HEK293 (cell line): Measurements from ENCODE around the gene CKLF.

Experiments used
- HOXC10 ChIP-seq: sonication (generic); formaldehyde crosslinking; IDR thresholded peaks from 2 replicates; pipeline ENCODE4 v1.8.1; 2023; ENCODE audit warnings: mild to moderate bottlenecking, missing genetic modification reagents
- KLF8 ChIP-seq: fragments of 450-650 bp; formaldehyde crosslinking; IDR thresholded peaks from 2 replicates; pipeline ENCODE4 v1.5.1; 2016; ENCODE audit warnings: missing biosample characterization, missing genetic modification characterization
- PRDM6 ChIP-seq: fragments of 450-650 bp; formaldehyde crosslinking; IDR thresholded peaks from 2 replicates; pipeline ENCODE4 v1.5.1; 2017; ENCODE audit warnings: missing biosample characterization, missing genetic modification characterization
- SP7 ChIP-seq: fragments of 450-650 bp; formaldehyde crosslinking; IDR thresholded peaks from 2 replicates; pipeline ENCODE4 v1.5.1; 2016; ENCODE audit warnings: missing biosample characterization, missing genetic modification characterization
- TSHZ1 ChIP-seq: fragments of 450-650 bp; formaldehyde crosslinking; IDR thresholded peaks from 2 replicates; pipeline ENCODE4 v1.5.1; 2016; ENCODE audit warnings: missing biosample characterization, missing genetic modification characterization, borderline replicate concordance
- WT1 ChIP-seq: fragments of 450-650 bp; formaldehyde crosslinking; IDR thresholded peaks from 2 replicates; pipeline ENCODE4 v1.5.1; 2016; ENCODE audit warnings: missing biosample characterization, missing genetic modification characterization
- ZBTB48 ChIP-seq: fragments of 450-650 bp; formaldehyde crosslinking; IDR thresholded peaks from 2 replicates; pipeline ENCODE4 v1.5.1; 2016; ENCODE audit warnings: missing biosample characterization, missing genetic modification characterization
- ZBTB8A ChIP-seq: fragments of 450-650 bp; formaldehyde crosslinking; IDR thresholded peaks from 2 replicates; pipeline ENCODE4 v1.5.1; 2016; ENCODE audit warnings: missing biosample characterization, missing genetic modification characterization
- ZFP3 ChIP-seq: fragments of 450-650 bp; formaldehyde crosslinking; IDR thresholded peaks from 2 replicates; pipeline ENCODE4 v1.5.1; 2016; ENCODE audit warnings: low read depth, missing biosample characterization, missing genetic modification characterization
- ZNF121 ChIP-seq: fragments of 450-650 bp; formaldehyde crosslinking; IDR thresholded peaks from 2 replicates; pipeline ENCODE4 v1.5.1; 2016; ENCODE audit warnings: missing biosample characterization, missing genetic modification characterization
- ZNF184 ChIP-seq: fragments of 450-650 bp; IDR thresholded peaks from 2 replicates; pipeline ENCODE4 v1.5.1; 2018; ENCODE audit warnings: missing biosample characterization, mild to moderate bottlenecking, missing genetic modification characterization
- ZNF24 ChIP-seq: fragments of 450-650 bp; formaldehyde crosslinking; IDR thresholded peaks from 2 replicates; pipeline ENCODE4 v1.5.1; 2016; ENCODE audit warnings: missing biosample characterization, missing genetic modification characterization
- ZNF248 ChIP-seq: fragments of 450-650 bp; formaldehyde crosslinking; IDR thresholded peaks from 2 replicates; pipeline ENCODE4 v1.5.1; 2017; ENCODE audit warnings: missing biosample characterization, missing genetic modification characterization
- ZNF280C ChIP-seq: fragments of 450-650 bp; formaldehyde crosslinking; IDR thresholded peaks from 2 replicates; pipeline ENCODE4 v1.5.1; 2016; ENCODE audit warnings: missing biosample characterization, missing genetic modification characterization
- ZNF518A ChIP-seq: fragments of 450-650 bp; formaldehyde crosslinking; conservative IDR thresholded peaks from 2 replicates; pipeline ENCODE4 v1.5.1; 2016; ENCODE audit warnings: low read depth, missing biosample characterization, missing genetic modification characterization
- ZNF561 ChIP-seq: fragments of 450-650 bp; IDR thresholded peaks from 2 replicates; pipeline ENCODE4 v1.5.1; 2018; ENCODE audit warnings: missing biosample characterization, missing genetic modification characterization, borderline replicate concordance
- ZNF585B ChIP-seq: fragments of 450-650 bp; formaldehyde crosslinking; IDR thresholded peaks from 2 replicates; pipeline ENCODE4 v1.5.1; 2016; ENCODE audit warnings: missing biosample characterization, missing genetic modification characterization
- ZNF600 ChIP-seq: fragments of 450-650 bp; formaldehyde crosslinking; IDR thresholded peaks from 2 replicates; pipeline ENCODE4 v1.5.1; 2016; ENCODE audit warnings: missing biosample characterization, missing genetic modification characterization
- ZNF610 ChIP-seq: fragments of 450-650 bp; formaldehyde crosslinking; IDR thresholded peaks from 2 replicates; pipeline ENCODE4 v1.5.1; 2016; ENCODE audit warnings: missing biosample characterization, missing genetic modification characterization, borderline replicate concordance
- ZNF629 ChIP-seq: fragments of 450-650 bp; formaldehyde crosslinking; IDR thresholded peaks from 2 replicates; pipeline ENCODE4 v1.5.1; 2017; ENCODE audit warnings: missing biosample characterization, missing genetic modification characterization
- ZNF645 ChIP-seq: fragments of 450-650 bp; formaldehyde crosslinking; IDR thresholded peaks from 2 replicates; pipeline ENCODE4; 2016; ENCODE audit warnings: missing biosample characterization, missing genetic modification characterization
- ZNF707 ChIP-seq: fragments of 450-650 bp; formaldehyde crosslinking; IDR thresholded peaks from 2 replicates; pipeline ENCODE4 v1.5.1; 2016; ENCODE audit warnings: missing biosample characterization, missing genetic modification characterization
- ZNF777 ChIP-seq: fragments of 450-650 bp; formaldehyde crosslinking; IDR thresholded peaks from 2 replicates; pipeline ENCODE4 v1.5.1; 2017; ENCODE audit warnings: missing biosample characterization, missing genetic modification characterization, borderline replicate concordance
- ZNF843 ChIP-seq: fragments of 450-650 bp; formaldehyde crosslinking; IDR thresholded peaks from 2 replicates; pipeline ENCODE4 v1.5.1; 2016; ENCODE audit warnings: missing biosample characterization, missing genetic modification characterization
- ZSCAN16 ChIP-seq: fragments of 450-650 bp; formaldehyde crosslinking; IDR thresholded peaks from 2 replicates; pipeline ENCODE4 v1.5.1; 2016; ENCODE audit warnings: missing biosample characterization, missing genetic modification characterization

The CKLF gene

GRCh38 chr16:66549284-66550131 is 2.9 kb upstream of the CKLF start, which contains the start of gene TK2 (continued):
- TF ChIP-seq ZNF561, result peak; percentile 66
- no peak for TF ChIP-seq ZFP3
- 0 out of 2 replicates have a peak, but pooled peaks have one; percentile 45 for TF ChIP-seq ZNF843 (tag by site-specific recombination)
- TF ChIP-seq ZNF600 (tag by site-specific recombination), result 0 out of 2 replicates have a peak, but pooled peaks have one; percentile 8
- no peak for TF ChIP-seq ZSCAN16 (tag by site-specific recombination)
- no peak for TF ChIP-seq ZBTB48 (tag by site-specific recombination)
- TF ChIP-seq ZNF645 (tag by site-specific recombination), result no peak
- no peak for TF ChIP-seq PRDM6 (tag by site-specific recombination)
- no peak for TF ChIP-seq ZNF184 (tag by site-specific recombination)
- no peak for TF ChIP-seq ZNF280C (tag by site-specific recombination)
- TF ChIP-seq ZNF610 (tag by site-specific recombination), result no peak
- no peak for TF ChIP-seq ZNF585B
- TF ChIP-seq ZNF518A (tag by site-specific recombination), result 0 out of 2 replicates have a peak, but pooled peaks have one; percentile 36
- TF ChIP-seq ZNF24 (tag by site-specific recombination), result no peak
- no peak for TF ChIP-seq ZNF777 (tag by site-specific recombination)
- no peak for TF ChIP-seq TSHZ1 (tag by site-specific recombination)
- no peak for TF ChIP-seq WT1 (tag by site-specific recombination)
- peak; percentile 94 for TF ChIP-seq ZBTB8A
- TF ChIP-seq ZNF707 (tag by site-specific recombination), result no peak
- no peak for TF ChIP-seq ZNF121 (tag by site-specific recombination)
- no peak for TF ChIP-seq HOXC10 (CRISPR knock-in tag)
- TF ChIP-seq SP7 (tag by site-specific recombination), result peak; percentile 41
- no peak for TF ChIP-seq ZNF629 (tag by site-specific recombination)
- TF ChIP-seq ZNF248, result no peak
- TF ChIP-seq KLF8 (tag by site-specific recombination), result no peak
